ENCODE measurements around the gene COL16A1. TPM values are rescaled to one million over a fixed set of nuclear protein-coding genes. Genes with fewer than 3 reads are reported as not detected.

Gene COL16A1
- total RNA-seq, 1 experiment from 2014 or later, result 5.1 TPM

Other genes with a start within 250 kb of the COL16A1 start
- 706 and 710 TPM in 2 replicates for gene TINAGL1, start 127.5 kb downstream of the COL16A1 start, total RNA-seq (2014; rRNA removed; shearing (Covaris generic); ENCODE audit: low replicate concordance)
- gene HCRTR1, start 86.3 kb downstream of the COL16A1 start, total RNA-seq (2014; rRNA removed; shearing (Covaris generic); ENCODE audit: low replicate concordance), result not detected in 2 replicates
- gene PEF1, start 59.1 kb downstream of the COL16A1 start, total RNA-seq (2014; rRNA removed; shearing (Covaris generic); ENCODE audit: low replicate concordance), result 82.7 and 110 TPM in 2 replicates
- gene ADGRB2, start 60.3 kb upstream of the COL16A1 start, total RNA-seq (2014; rRNA removed; shearing (Covaris generic); ENCODE audit: low replicate concordance), result 7.9 and 13.7 TPM in 2 replicates
- gene SPOCD1, start 112.0 kb upstream of the COL16A1 start, total RNA-seq (2014; rRNA removed; shearing (Covaris generic); ENCODE audit: low replicate concordance), result 0.93 and 4.4 TPM in 2 replicates
- 308 and 310 TPM in 2 replicates for gene PTP4A2, start 234.4 kb upstream of the COL16A1 start, total RNA-seq (2014; rRNA removed; shearing (Covaris generic); ENCODE audit: low replicate concordance)

Measured in Caki2 (cell line).